Measurements from ENCODE around the gene TMEM244.
"Not testable (repeated sequence)": the region's sequence is repeated elsewhere in the genome, so short reads cannot be mapped to it uniquely, and the experiment has no call there.

TMEM244 gene

DNA sequence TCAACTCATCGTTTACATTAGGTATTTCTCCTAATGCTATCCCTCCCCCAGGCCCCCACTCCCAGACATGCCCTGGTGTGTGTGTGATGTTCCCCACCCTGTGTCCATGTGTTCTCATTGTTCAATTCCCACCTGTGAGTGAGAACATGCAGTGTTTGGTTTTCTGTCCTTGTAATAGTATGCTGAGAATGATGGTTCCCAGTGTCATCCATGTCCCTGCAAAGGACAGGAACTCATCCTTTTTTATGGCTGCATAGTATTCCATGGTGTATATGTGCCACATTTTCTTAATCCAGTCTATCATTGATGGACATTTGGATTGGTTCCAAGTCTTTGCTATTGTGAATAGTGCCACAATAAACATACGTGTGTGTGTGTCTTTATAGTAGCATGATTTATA lies 54.0 kb downstream of the TMEM244 start:
- DNase-seq: not testable (repeated sequence)

DNA sequence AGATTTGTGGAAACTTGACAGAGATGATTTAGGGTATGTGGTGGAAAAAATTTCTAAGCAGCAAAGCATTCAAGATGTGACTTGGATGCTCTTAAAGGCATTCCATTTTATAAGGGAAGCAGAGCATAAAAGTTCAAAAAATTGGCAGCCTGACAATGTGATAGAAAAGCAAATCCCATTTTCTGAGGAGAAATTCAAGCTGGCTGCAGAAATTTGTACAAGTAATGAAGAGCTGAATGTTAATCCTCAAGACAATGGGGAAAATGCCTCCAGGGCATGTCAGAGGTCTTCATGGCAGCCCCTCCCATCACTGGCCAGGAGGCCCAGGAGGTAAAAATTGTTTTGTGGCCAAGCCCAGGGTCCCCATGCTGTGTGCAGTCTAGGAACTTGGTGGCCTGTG lies 58.2 kb downstream of the TMEM244 start:
- DNase-seq: not testable (repeated sequence)

DNA sequence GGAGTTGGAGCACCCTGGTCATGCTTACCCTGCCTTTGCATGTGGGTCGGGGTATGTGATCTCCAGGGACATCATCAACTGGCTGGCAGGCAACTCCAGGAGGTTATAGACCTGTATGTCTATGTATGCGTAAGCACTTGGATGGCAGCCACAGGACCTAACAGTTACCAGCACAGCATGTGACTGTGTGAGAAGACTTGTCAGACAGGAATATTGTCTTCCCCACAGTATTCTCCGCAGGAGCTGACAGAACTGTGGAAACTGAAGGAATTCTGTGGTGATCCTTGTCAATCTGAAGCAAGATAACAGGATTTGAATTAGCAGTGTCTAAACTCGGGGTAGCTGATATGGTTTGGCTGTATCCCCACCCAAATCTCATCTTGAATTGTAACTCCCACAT lies 59.2 kb downstream of the TMEM244 start:
- no peak for DNase-seq

DNA sequence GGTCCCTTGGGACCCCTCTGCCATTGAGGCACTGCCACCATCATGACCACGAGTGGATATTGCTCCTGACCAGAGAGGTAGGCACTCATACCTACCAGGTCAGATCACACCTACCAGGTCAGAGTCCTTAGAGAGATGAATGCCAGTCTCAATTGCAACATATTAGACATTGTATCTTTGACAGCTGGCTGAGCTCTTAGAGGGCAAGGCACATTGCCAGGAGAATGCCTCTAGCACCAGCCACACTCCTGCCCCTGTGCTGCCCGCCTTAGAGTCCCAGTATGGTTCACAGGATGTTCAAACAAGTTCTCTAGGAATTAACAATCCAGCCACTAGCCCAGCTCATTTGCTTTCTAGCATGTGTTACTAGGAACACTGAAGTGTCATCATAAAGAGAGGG lies 65.9 kb downstream of the TMEM244 start:
- no peak for DNase-seq

DNA sequence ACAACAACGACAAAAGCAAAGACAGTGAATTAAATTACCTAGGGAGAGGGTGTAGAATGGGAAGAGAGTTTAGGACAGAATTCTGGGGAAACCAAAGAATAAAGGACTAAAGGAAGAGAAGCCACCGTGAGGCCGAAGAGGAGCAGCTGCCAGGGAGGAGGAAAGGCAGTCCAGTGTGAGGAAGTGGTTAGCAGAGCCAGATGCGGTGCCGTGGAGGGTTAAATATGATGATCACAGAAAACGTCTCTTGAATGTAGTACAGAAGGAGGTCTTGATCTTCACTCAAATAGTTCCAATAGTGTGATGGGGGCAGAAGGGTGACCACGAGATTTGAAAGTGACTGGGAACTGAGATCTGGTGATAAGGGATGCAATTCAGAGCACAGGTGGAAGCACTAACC lies 67.7 kb downstream of the TMEM244 start:
- no peak for DNase-seq

DNA sequence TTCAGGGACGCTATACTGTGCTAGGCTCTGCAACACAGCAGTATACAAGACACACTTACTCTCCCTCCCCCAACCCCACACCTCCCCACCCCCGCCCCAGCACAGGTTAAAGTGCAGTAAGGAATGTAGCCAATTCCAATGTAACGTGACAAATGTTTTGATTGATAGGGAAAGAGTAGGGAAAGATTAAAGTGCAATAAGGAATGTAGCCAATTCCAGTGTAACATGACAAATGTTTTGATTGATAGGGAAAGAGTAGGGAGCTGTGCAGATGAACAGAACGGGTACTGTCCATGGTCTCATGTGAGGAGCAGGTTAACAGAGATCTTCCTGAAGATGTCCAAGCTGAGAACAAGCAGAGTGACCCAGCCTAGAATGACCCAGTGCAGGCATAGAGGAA lies 69.1 kb downstream of the TMEM244 start:
- no peak for DNase-seq

DNA sequence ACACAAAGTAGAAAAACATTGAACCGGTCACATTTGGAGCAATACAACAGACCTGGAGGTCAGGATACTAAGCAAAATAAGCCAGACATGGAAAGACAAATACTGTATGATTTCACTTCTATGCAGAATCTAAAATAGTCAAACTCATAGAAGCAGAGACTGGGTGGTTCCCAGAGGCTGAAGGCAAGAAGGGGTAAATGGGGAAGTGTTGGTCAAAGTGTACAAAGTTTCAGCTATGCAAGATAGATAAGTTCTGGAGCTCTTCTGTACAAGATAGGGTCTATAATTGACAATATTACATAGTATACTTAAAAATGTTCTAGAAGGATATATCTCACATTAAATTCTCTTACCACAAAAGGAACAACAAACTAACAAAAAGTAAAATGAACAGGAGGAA lies 70.3 kb downstream of the TMEM244 start:
- no peak for DNase-seq

DNA sequence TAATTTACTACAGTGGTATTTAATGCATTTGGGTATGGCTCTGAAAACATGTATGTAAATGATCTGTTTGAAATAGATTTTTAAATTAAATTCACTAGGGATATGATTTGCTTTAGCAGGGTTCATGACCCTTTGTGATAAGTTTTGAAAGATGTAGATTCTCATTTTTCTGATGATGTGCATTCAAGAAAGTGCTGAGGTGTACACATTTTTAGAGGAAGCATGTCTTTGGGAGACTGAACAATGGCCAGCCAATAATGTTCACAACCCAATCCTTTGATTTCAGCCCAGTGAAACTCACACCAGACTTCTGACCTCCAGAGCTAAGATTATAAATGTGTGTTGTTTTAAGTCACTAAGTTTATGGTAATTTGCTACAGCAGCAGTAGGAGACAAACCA lies 71.1 kb downstream of the TMEM244 start:
- DNase-seq: no peak

DNA sequence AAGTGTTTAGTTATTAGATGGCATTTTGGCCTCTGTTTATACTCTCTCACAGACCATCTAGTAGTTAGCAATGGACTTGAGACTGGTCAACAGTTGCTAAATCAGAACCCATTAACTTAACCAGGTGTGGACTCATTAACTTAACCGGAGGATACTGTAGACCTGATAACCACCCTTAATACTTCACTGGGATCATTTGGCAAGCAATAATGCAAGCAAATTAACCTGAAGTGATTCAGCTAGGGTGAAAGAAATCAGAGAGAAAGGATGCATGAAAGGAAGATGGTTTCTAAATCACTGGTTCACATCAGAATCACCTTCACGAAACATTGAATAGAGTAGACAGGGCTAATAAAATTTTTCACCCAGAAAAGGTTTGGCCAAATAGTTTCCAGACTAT lies 73.3 kb downstream of the TMEM244 start:
- no peak for DNase-seq

DNA sequence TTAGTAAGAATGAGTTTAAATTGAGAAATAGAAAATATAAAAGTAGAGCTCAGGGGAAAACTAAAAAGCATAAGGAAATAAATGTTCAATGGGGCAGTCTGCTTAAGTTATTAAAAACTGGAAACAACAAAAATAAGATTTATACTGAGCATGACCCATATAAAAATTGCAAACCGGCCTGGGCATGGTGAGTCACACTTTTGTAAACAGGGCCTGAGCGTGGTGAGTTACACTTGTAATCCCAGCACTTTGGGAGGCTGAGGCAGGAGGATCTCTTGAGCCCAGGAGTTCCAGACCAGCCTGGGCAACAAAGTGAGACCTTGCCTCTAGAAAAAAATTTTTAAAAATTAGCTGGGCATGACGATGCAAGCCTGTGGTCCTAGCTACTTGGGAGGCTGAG lies 74.6 kb downstream of the TMEM244 start:
- DNase-seq: no peak

DNA sequence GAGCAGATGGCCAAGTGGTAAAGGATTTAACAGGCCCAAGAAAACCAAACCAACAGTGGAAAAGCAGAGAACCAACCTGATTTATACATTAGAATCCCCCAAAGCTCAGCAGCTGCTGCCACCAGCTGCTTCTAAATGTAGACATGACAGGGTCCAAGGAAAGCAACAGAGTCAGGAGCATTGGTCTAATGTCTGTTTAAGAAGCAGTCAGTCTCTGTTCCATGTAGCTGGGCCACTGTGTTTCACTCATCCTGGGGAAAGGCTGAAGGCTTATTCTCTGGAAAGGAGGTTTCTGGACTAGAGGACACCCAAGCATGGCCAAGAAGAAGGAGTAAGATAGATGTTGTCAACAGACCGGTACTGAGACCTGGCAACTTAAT lies 75.4 kb downstream of the TMEM244 start:
- no peak for DNase-seq

DNA sequence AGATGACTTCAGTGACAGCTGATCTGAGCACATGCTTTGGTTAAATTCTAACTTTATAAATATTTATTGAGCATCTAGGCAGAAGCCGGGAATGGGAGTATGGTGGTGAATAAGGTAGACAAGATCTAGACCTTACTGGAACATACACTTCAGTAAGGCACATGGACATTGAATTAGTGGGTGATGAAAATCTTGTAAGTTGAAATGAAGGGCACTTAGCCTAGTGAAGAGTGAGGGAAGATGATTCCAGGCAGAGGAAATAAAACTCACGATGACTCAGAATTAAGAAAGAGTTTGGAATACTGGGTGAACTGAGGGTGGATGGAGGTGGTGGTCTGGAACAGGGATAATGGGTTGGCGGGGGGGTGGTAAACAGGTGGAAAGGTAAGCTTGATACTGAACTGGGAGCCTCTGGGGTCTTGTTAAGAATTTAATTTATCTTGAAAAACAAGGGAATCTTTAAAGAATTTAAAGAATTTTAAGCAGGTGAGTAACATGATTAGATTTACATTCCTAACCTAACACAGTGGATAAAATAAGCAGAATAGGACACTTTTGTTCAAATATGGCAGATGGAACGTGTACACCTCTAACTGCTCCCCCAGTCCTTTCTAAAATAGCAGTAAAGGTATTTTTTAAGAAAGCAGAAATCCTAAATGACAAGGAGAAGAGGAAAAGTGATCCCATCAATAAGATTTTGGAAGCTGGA lies 75.9 kb downstream of the TMEM244 start:
- no peak for DNase-seq
